MM.1S (cell line): Measurements from ENCODE around the gene DNLZ.

Experiments used
- DNase-seq: peaks from one replicate; pipeline ENCODE4 v3.0.0-alpha.2; 2015
- H2AFZ ChIP-seq: fragments of 300-600 bp; sonication (generic); 2 replicates; pipeline ENCODE4 v1.6.0; 2016; ENCODE audit warnings: antibody characterized with exemption, low read length
- H3F3A ChIP-seq: fragments of 300-600 bp; sonication (generic); 2 replicates; pipeline ENCODE4 v1.6.1; 2016; ENCODE audit warnings: mild to moderate bottlenecking, antibody characterized with exemption, low read length, moderate library complexity, mixed read lengths; ENCODE audit not compliant: insufficient read depth
- H3K27ac ChIP-seq: fragments of 300-600 bp; sonication (generic); 2 replicates; pipeline ENCODE4 v1.5.1; 2016; ENCODE audit warnings: mild to moderate bottlenecking, low read length
- H3K27me3 ChIP-seq: fragments of 300-600 bp; sonication (generic); replicated peaks from 2 replicates; pipeline ENCODE4 v1.6.0; 2016; ENCODE audit warnings: low read length; ENCODE audit not compliant: insufficient read depth
- H3K36me3 ChIP-seq: fragments of 300-600 bp; sonication (generic); replicated peaks from 2 replicates; pipeline ENCODE4 v1.6.1; 2016; ENCODE audit warnings: mild to moderate bottlenecking, low read length, mixed read lengths; ENCODE audit not compliant: insufficient read depth
- H3K4me1 ChIP-seq: fragments of 300-600 bp; sonication (generic); 2 replicates; pipeline ENCODE4 v1.6.1; 2016; ENCODE audit warnings: low read length, mixed read lengths
- H3K4me2 ChIP-seq: fragments of 300-600 bp; sonication (generic); 2 replicates; pipeline ENCODE4 v1.6.0; 2016; ENCODE audit warnings: low read depth, low read length
- H3K4me3 ChIP-seq: fragments of 300-600 bp; sonication (generic); 2 replicates; pipeline ENCODE4 v1.5.1; 2016; ENCODE audit warnings: low read length, mixed read lengths
- H3K79me2 ChIP-seq: fragments of 300-600 bp; sonication (generic); 2 replicates; pipeline ENCODE4 v1.6.1; 2016; ENCODE audit warnings: mixed run types, low read length, mixed read lengths
- H3K9ac ChIP-seq: fragments of 300-600 bp; sonication (generic); 2 replicates; pipeline ENCODE4 v1.6.1; 2016; ENCODE audit warnings: low read length, mixed read lengths
- H3K9me2 ChIP-seq: fragments of 300-600 bp; sonication (generic); replicated peaks from 2 replicates; pipeline ENCODE4 v1.6.1; 2016; ENCODE audit warnings: mild to moderate bottlenecking, low read length, mixed read lengths; ENCODE audit not compliant: insufficient read depth
- H3K9me3 ChIP-seq: fragments of 300-600 bp; sonication (generic); replicated peaks from 2 replicates; pipeline ENCODE4 v1.6.1; 2016; ENCODE audit warnings: mild to moderate bottlenecking, low read length, mixed read lengths; ENCODE audit not compliant: insufficient read depth
- H4K20me1 ChIP-seq: fragments of 300-600 bp; sonication (generic); 2 replicates; pipeline ENCODE4 v1.6.1; 2016; ENCODE audit warnings: mild to moderate bottlenecking, low read length, moderate library complexity, mixed read lengths; ENCODE audit not compliant: insufficient read depth
- EZH2 ChIP-seq: fragments of 300-600 bp; sonication (generic); optimal IDR thresholded peaks from 2 replicates; pipeline ENCODE3; 2017; ENCODE audit warnings: low read depth, mild to moderate bottlenecking, antibody characterized with exemption, low read length, mixed read lengths
- EZH2phosphoT487 ChIP-seq: fragments of 300-600 bp; sonication (generic); IDR thresholded peaks from 2 replicates; pipeline ENCODE4 v1.6.1; 2018; ENCODE audit warnings: antibody characterized with exemption, low read length
- TF ChIP-seq, protein P1 (sequence below): fragments of 300-600 bp; sonication (generic); IDR thresholded peaks from 2 replicates; pipeline ENCODE4 v1.5.1; 2016; ENCODE audit warnings: antibody characterized with exemption, low read length, mixed read lengths

DNLZ gene

DNA sequence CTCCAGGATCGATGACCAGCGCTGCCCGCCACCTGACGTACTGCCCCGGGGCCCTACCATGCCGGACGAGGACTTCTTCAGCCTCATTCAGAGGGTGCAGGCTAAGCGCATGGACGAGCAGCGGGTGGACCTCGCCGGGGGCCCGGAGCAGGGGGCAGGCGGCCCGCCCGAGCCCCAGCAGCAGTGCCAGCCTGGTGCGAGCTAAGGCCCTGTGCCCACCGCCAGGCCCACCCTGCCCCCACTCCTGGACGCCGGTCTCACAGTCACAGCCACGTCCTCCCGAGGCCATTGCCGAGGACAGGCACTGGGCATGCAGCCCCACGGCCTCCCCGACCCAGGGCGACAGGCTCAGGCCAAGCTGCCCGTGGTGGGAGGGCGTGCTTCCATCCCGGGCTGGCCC, 5.5 kb downstream of the DNLZ start:
- no peak overlapping the region for H3K4me2 ChIP-seq
- H3K27ac ChIP-seq: no peak overlapping the region
- H3K9me3 ChIP-seq: no peaks in the 10 kb centered on the region
- no peak overlapping the region for H3K4me3 ChIP-seq
- H2AFZ ChIP-seq: no peak overlapping the region
- peaks cover 11% of the 10 kb centered on the region; the same call in 1 of the 2 replicates for H3K79me2 ChIP-seq
- no peaks in the 10 kb centered on the region for H3K36me3 ChIP-seq
- no peak for DNase-seq
- H3K27me3 ChIP-seq: peaks cover 40% of the 10 kb centered on the region
- no peaks in the 10 kb centered on the region for H3K4me1 ChIP-seq
- no peak overlapping the region for H3K9ac ChIP-seq
- H4K20me1 ChIP-seq: no peaks in the 10 kb centered on the region; the same call in 1 of the 2 replicates
- H3K9me2 ChIP-seq: no peaks in the 10 kb centered on the region
- TF ChIP-seq EZH2: no peak
- TF ChIP-seq, protein P1, sequence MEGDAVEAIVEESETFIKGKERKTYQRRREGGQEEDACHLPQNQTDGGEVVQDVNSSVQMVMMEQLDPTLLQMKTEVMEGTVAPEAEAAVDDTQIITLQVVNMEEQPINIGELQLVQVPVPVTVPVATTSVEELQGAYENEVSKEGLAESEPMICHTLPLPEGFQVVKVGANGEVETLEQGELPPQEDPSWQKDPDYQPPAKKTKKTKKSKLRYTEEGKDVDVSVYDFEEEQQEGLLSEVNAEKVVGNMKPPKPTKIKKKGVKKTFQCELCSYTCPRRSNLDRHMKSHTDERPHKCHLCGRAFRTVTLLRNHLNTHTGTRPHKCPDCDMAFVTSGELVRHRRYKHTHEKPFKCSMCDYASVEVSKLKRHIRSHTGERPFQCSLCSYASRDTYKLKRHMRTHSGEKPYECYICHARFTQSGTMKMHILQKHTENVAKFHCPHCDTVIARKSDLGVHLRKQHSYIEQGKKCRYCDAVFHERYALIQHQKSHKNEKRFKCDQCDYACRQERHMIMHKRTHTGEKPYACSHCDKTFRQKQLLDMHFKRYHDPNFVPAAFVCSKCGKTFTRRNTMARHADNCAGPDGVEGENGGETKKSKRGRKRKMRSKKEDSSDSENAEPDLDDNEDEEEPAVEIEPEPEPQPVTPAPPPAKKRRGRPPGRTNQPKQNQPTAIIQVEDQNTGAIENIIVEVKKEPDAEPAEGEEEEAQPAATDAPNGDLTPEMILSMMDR: no peak
- no peak for TF ChIP-seq EZH2phosphoT487
- no peaks in the 10 kb centered on the region for H3F3A ChIP-seq

DNA sequence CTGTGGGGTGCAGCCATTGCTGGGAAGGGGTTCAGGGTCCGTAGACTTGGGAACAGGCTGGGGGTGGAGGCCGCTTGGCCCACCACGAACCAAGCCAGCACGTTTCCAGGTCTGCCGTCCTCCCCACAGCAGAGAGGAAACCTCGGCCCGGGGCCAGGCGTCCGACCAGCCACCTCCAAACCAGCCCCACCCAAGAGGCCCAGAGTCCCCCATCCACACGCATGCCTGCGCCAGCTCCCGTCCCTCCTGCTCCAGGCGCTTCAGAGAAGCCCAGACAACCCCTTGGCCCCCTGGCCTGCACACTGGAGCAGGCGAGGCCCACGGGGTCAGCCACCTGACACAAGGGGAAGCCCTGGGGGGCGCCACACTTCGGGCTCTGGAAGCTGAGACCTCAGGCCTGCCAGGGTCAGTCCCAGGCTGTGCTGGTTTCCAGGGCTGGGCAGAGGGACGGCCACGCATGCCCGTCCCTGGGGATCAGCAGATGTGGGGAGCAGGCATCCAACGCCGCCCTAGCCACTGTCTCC, 6.3 kb downstream of the DNLZ start:
- TF ChIP-seq EZH2 (no peak), EZH2phosphoT487 (no peak)
- TF ChIP-seq, protein P1: no peak
- Histone ChIP-seq H3K36me3 (no peaks in the 10 kb centered on the region), H3K4me1 (no peaks in the 10 kb centered on the region), H3K4me2 (no peak overlapping the region), H3K4me3 (no peak overlapping the region), H3K9me2 (no peaks in the 10 kb centered on the region), H2AFZ (no peak overlapping the region), H4K20me1 (no peaks in the 10 kb centered on the region), H3K27me3 (peaks cover 48% of the 10 kb centered on the region), H3F3A (no peaks in the 10 kb centered on the region), H3K27ac (no peak overlapping the region), H3K9ac (no peak overlapping the region), H3K9me3 (no peaks in the 10 kb centered on the region), H3K79me2 (peaks cover 5% of the 10 kb centered on the region; the same call in 1 of the 2 replicates)
- no peak for DNase-seq

DNA sequence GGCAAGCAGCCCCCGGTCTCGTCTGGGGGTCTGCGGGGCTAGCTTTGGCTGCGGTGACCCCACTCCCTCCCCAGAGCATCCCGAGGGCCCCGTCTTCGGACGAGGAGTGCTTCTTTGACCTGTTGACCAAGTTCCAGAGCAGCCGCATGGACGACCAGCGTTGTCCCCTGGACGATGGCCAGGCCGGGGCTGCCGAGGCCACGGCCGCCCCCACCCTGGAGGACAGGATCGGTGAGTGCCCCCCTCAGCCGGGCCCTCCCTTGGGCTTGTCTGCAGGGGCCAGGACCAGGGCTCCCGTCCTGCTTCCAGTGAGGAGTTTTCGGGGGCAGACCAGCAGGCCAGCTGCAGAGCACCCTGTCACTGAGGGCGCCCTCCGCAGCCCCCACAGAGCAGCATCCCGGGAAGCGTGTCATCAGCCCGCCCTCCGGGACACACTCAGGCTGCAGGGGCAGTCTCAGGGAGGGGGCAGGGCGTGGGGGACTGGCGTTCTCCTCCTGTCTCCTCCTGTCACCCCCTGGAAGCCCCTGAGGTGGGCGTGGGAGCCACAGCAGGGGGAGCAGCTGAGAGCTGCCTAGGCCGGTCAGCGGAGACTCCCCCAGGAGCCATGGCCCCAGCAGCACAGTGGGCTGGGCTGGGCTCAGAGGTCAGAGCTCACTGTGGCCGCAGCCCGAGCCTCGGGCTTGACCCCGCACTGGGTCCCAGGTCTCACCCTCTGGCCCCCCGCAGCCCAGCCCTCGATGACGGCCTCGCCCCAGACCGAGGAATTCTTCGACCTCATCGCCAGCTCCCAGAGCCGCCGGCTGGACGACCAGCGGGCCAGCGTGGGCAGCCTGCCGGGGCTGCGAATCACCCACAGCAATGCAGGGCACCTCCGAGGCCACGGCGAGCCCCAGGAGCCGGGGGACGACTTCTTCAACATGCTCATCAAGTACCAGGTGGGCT, 7.7 kb downstream of the DNLZ start:
- no peak overlapping the region for H3K4me2 ChIP-seq
- no peaks in the 10 kb centered on the region for H3K4me1 ChIP-seq
- H3K9me3 ChIP-seq: no peaks in the 10 kb centered on the region
- H4K20me1 ChIP-seq: no peaks in the 10 kb centered on the region
- H3F3A ChIP-seq: no peaks in the 10 kb centered on the region
- H3K27me3 ChIP-seq: peaks cover 58% of the 10 kb centered on the region
- H3K79me2 ChIP-seq: no peaks in the 10 kb centered on the region
- H2AFZ ChIP-seq: no peak overlapping the region
- no peaks in the 10 kb centered on the region for H3K9me2 ChIP-seq
- H3K36me3 ChIP-seq: no peaks in the 10 kb centered on the region
- no peak overlapping the region for H3K4me3 ChIP-seq
- no peak for TF ChIP-seq EZH2
- TF ChIP-seq, protein P1: no peak
- TF ChIP-seq EZH2phosphoT487: no peak
- no peak overlapping the region for H3K9ac ChIP-seq
- no peak overlapping the region for H3K27ac ChIP-seq
- no peak for DNase-seq
